IMR-90 (cell line): ENCODE measurements around the gene PPP1R13B. TPM values are rescaled to one million over a fixed set of nuclear protein-coding genes. Genes with fewer than 3 reads are reported as not detected.

ENCODE experiments used
- ATAC-seq: fragments of 200-7000 bp; cut with Tn5 transposase; 2 replicates; pipeline ENCODE4 v1.9.1; 2020; ENCODE audit warnings: low read depth, mild to moderate bottlenecking, moderate library complexity
- BruUV-seq: library from RNA; stranded (reverse); fragments of 400-500 nt; replicated peaks from 2 replicates; lab custom pipeline; 2021; lab: Mats Ljungman, UMichigan
- CTCF ChIA-PET: fragments of 300-600 bp; formaldehyde crosslinking; extraction: SDS; loops from one replicate; lab custom pipeline; 2021; ENCODE audit warnings: antibody characterized with exemption; lab: Yijun Ruan, JAX
- POLR2A ChIA-PET: fragments of 300-600 bp; sonication (Branson Sonifier 250); formaldehyde crosslinking; loops from one replicate; lab custom pipeline; 2022; ENCODE audit warnings: antibody characterized with exemption; ENCODE audit not compliant: unreplicated experiment; lab: Charles Lee
- DNase-seq: peaks from one replicate; pipeline ENCODE4 v3.0.0; 2013
- H2AFZ ChIP-seq: replicated peaks from 2 replicates; pipeline ENCODE3; 2013; ENCODE audit warnings: low read length, mild to moderate bottlenecking; ENCODE audit not compliant: poor library complexity
- H2AK5ac ChIP-seq: 2 replicates; pipeline ENCODE4 v1.6.1; 2013; ENCODE audit warnings: low read depth, low read length, inconsistent platforms
- H2AK9ac ChIP-seq: replicated peaks from 2 replicates; pipeline ENCODE3; 2013; ENCODE audit warnings: mild to moderate bottlenecking, low read depth, low read length, moderate library complexity; ENCODE audit not compliant: poor library complexity
- H2BK120ac ChIP-seq: 2 replicates; pipeline ENCODE4 v1.6.1; 2013; ENCODE audit warnings: low read depth, low read length, inconsistent platforms
- H2BK15ac ChIP-seq: 3 replicates; pipeline ENCODE4 v1.6.1; 2013; ENCODE audit warnings: low read depth, low read length, inconsistent platforms
- H2BK20ac ChIP-seq: 2 replicates; pipeline ENCODE4 v1.6.1; 2013; ENCODE audit warnings: low read depth, mild to moderate bottlenecking, inconsistent platforms, low read length, moderate library complexity
- H2BK5ac ChIP-seq: 2 replicates; pipeline ENCODE4 v1.6.1; 2013; ENCODE audit warnings: mild to moderate bottlenecking, low read depth, low read length, inconsistent platforms; ENCODE audit not compliant: poor library complexity, severe bottlenecking
- H3K14ac ChIP-seq: replicated peaks from 2 replicates; pipeline ENCODE4 v1.6.1; 2013; ENCODE audit warnings: low read depth, low read length, inconsistent platforms
- H3K18ac ChIP-seq: 2 replicates; pipeline ENCODE4 v1.6.1; 2013; ENCODE audit warnings: low read depth, low read length, control low read depth
- H3K23ac ChIP-seq: 2 replicates; pipeline ENCODE4 v1.6.1; 2013; ENCODE audit warnings: low read depth, low read length, inconsistent platforms
- H3K27ac ChIP-seq: 2 replicates; pipeline ENCODE4 v1.5.1; 2013; ENCODE audit warnings: mild to moderate bottlenecking, control low read depth, low read length; ENCODE audit not compliant: insufficient read depth
- H3K27me3 ChIP-seq: 2 replicates; pipeline ENCODE4 v1.6.1; 2013; ENCODE audit warnings: low read length; ENCODE audit not compliant: control insufficient read depth, insufficient read depth
- H3K36me3 ChIP-seq: 2 replicates; pipeline ENCODE4 v1.6.1; 2013; ENCODE audit warnings: low read length, mixed read lengths; ENCODE audit not compliant: control insufficient read depth, insufficient read depth
- H3K4ac ChIP-seq: 2 replicates; pipeline ENCODE4 v1.6.1; 2013; ENCODE audit warnings: low read depth, low read length, inconsistent platforms
- H3K4me1 ChIP-seq: 2 replicates; pipeline ENCODE4 v1.6.1; 2013; ENCODE audit warnings: low read length, mixed read lengths; ENCODE audit not compliant: control insufficient read depth, insufficient read depth
- H3K4me2 ChIP-seq: 2 replicates; pipeline ENCODE4 v1.6.1; 2013; ENCODE audit warnings: low read depth, mild to moderate bottlenecking, control low read depth, low read length, moderate library complexity
- H3K4me3 ChIP-seq: 2 replicates; pipeline ENCODE4 v1.5.1; 2013; ENCODE audit warnings: low read depth, mild to moderate bottlenecking, control low read depth, low read length, moderate library complexity; ENCODE audit not compliant: insufficient read depth
- H3K56ac ChIP-seq: 2 replicates; pipeline ENCODE4 v1.6.1; 2013; ENCODE audit warnings: low read length, inconsistent platforms; ENCODE audit not compliant: insufficient read depth; ENCODE audit errors: extremely low read depth
- H3K79me1 ChIP-seq, 2 experiments: 2 replicates each; pipeline ENCODE4 v1.6.1; 2013; ENCODE audit warnings: low read length in 2 of 2, inconsistent platforms in 1 of 2, low read depth in 1 of 2
- H3K9ac ChIP-seq: 2 replicates; pipeline ENCODE4 v1.6.1; 2013; ENCODE audit warnings: low read depth, low read length, control low read depth
- H3K9me1 ChIP-seq: 2 replicates; pipeline ENCODE4 v1.6.1; 2013; ENCODE audit warnings: low read length, inconsistent platforms; ENCODE audit not compliant: insufficient read depth
- H3K9me3 ChIP-seq: 2 replicates; pipeline ENCODE4 v1.6.1; 2013; ENCODE audit warnings: low read length; ENCODE audit not compliant: control insufficient read depth, insufficient read depth
- H4K20me1 ChIP-seq: 2 replicates; pipeline ENCODE4 v1.6.1; 2013; ENCODE audit warnings: low read length, inconsistent platforms; ENCODE audit not compliant: insufficient read depth
- H4K5ac ChIP-seq: 2 replicates; pipeline ENCODE4 v1.6.1; 2013; ENCODE audit warnings: mild to moderate bottlenecking, low read depth, low read length, control low read depth
- H4K8ac ChIP-seq, 2 experiments: 2 replicates each; pipeline ENCODE4 v1.6.1; 2013; ENCODE audit warnings: low read depth in 2 of 2, low read length in 2 of 2, control low read depth in 1 of 2, inconsistent platforms in 1 of 2
- H4K91ac ChIP-seq: 2 replicates; pipeline ENCODE4 v1.6.1; 2013; ENCODE audit warnings: low read depth, low read length, inconsistent platforms; ENCODE audit not compliant: insufficient read depth
- BHLHE40 ChIP-seq: fragments of 150-350 bp; IDR thresholded peaks from 2 replicates; pipeline ENCODE4 v1.6.1; 2016; ENCODE audit warnings: mild to moderate bottlenecking, low read depth, low read length
- CEBPB ChIP-seq: IDR thresholded peaks from 2 replicates; pipeline ENCODE4 v1.6.1; 2012; ENCODE audit warnings: low read depth, low read length, improper control_type of control experiment
- ELK1 ChIP-seq: fragments of 150-350 bp; IDR thresholded peaks from 2 replicates; pipeline ENCODE4 v1.6.1; 2016; ENCODE audit warnings: low read depth, mild to moderate bottlenecking, low read length, moderate library complexity, borderline replicate concordance
- FOS ChIP-seq: fragments of 150-350 bp; IDR thresholded peaks from 2 replicates; pipeline ENCODE4 v1.6.1; 2016; ENCODE audit warnings: low read depth, low read length
- MXI1 ChIP-seq: IDR thresholded peaks from 2 replicates; pipeline ENCODE4 v1.6.1; 2012; ENCODE audit warnings: low read depth, mild to moderate bottlenecking, low read length, moderate library complexity, borderline replicate concordance
- NFE2L2 ChIP-seq: fragments of 150-350 bp; IDR thresholded peaks from 2 replicates; pipeline ENCODE4 v1.6.1; 2016; ENCODE audit warnings: low read depth, mild to moderate bottlenecking, low read length
- POLR2A ChIP-seq: IDR thresholded peaks from 2 replicates; pipeline ENCODE4 v1.6.1; 2012; ENCODE audit warnings: mild to moderate bottlenecking, low read depth, low read length
- RAD21 ChIP-seq: IDR thresholded peaks from 2 replicates; pipeline ENCODE4 v1.6.1; 2012; ENCODE audit warnings: low read length, improper control_type of control experiment
- RFX5 ChIP-seq: IDR thresholded peaks from 2 replicates; pipeline ENCODE4 v1.8.0; 2012; ENCODE audit warnings: low read depth, mild to moderate bottlenecking, low read length, moderate library complexity
- SMC3 ChIP-seq: fragments of 150-350 bp; IDR thresholded peaks from 2 replicates; pipeline ENCODE4 v1.6.1; 2016; ENCODE audit warnings: low read depth, mild to moderate bottlenecking, antibody characterized with exemption, low read length, moderate library complexity
- USF2 ChIP-seq: fragments of 150-350 bp; IDR thresholded peaks from 2 replicates; pipeline ENCODE4 v1.6.1; 2017; ENCODE audit warnings: mild to moderate bottlenecking, antibody characterized with exemption, low read length, low read depth
- WGBS, 2 experiments: methylation state at CpG; one replicate each; pipeline versions ENCODE4 v1.1.5 to v1.1.7; 2013; ENCODE audit warnings: missing lambda C conversion rate in 2 of 2; ENCODE audit not compliant: insufficient read length in 1 of 2; ENCODE audit errors: extremely low coverage in 2 of 2; 5-methylcytosine and 5-hydroxymethylcytosine counted together
- dilution Hi-C: fragments of 300-500 bp; cut with HindIII; formaldehyde crosslinking; loops from one replicate; pipeline ENCODE4 v1.14.3; 2018; ENCODE audit warnings: low sequenced_read_pairs; ENCODE audit not compliant: unreplicated experiment
- in situ Hi-C: fragments of 300-500 bp; cut with MboI; formaldehyde crosslinking; loops from 3 replicates; pipeline ENCODE4 v1.14.3; 2019; ENCODE audit warnings: low sequenced_read_pairs, inconsistent platforms, mixed read lengths
- intact Hi-C: fragments of 100-400 bp; cut with micrococcal nuclease; formaldehyde crosslinking; loops from 2 replicates; pipeline ENCODE4 v1.10.0; 2022
- polyA plus RNA-seq, 3 experiments: library from polyadenylated mRNA; depleted of rRNA; stranded (reverse); fragments of >200 nt; gene quantifications; 2 replicates each; pipeline ENCODE4 v1.2.3, GENCODE V29; 2012; ENCODE audit warnings: low replicate concordance in 1 of 3
- total RNA-seq: library from RNA; depleted of rRNA; stranded (reverse); fragments of >200 nt; gene quantifications from 2 replicates; pipeline ENCODE4 v1.2.3, GENCODE V29; 2012

Gene PPP1R13B
- total and polyA plus RNA-seq, 2 of the 4 experiments (the other 2 are of a cell fraction) = 1.6 to 2.8 TPM

- TF ChIP-seq MXI1 (no peak), NFE2L2 (no peak)
Measured at GRCh38 chr14:103739793-103740501, 107.4 kb downstream of the PPP1R13B start (continued).

- peaks cover 6% of the 10 kb centered on the region for H3K36me3 ChIP-seq
- H2AFZ ChIP-seq = no peak overlapping the region
- no peak overlapping the region for H3K18ac ChIP-seq
- 92% methylated on average over 5 of the region's 6 CpGs; no CpG with 5 or more reads in 1 of the 2 experiments for WGBS, 2 experiments
- dilution Hi-C loops = no loop called here
- H2BK5ac ChIP-seq = no peak overlapping the region
- H3K4ac ChIP-seq = no peak overlapping the region
- no peak overlapping the region for H2BK120ac ChIP-seq
- H4K8ac ChIP-seq = no peak overlapping the region
- H2BK15ac ChIP-seq = no peak overlapping the region
- in situ Hi-C loops = no loop called here
- peaks cover 7% of the 10 kb centered on the region; the same call in 1 of the 2 replicates for H3K9me1 ChIP-seq
- H3K4me2 ChIP-seq = no peak overlapping the region
- ATAC-seq (no peak), DNase-seq (no peak)
- H3K14ac ChIP-seq = no peak overlapping the region
- H2AK9ac ChIP-seq = no peak overlapping the region
- no peaks in the 10 kb centered on the region for H3K27me3 ChIP-seq
- H2AK5ac ChIP-seq = no peak overlapping the region
- no peak overlapping the region for H4K5ac ChIP-seq
- H4K20me1 ChIP-seq = no peaks in the 10 kb centered on the region
- H3K56ac ChIP-seq = no peak overlapping the region
- no peak overlapping the region for H3K27ac ChIP-seq
- intact Hi-C loops = no loop called here
- H3K4me1 ChIP-seq = peaks cover 2% of the 10 kb centered on the region; the same call in 1 of the 2 replicates
- 0 out of 4 replicates have a peak, but pooled peaks cover 0 to 2% of the 10 kb centered on the region in 2 experiments for H3K79me1 ChIP-seq
- TF ChIP-seq RAD21 (no peak), BHLHE40 (no peak), FOS (no peak), SMC3 (no peak), RFX5 (no peak), ELK1 (no peak), POLR2A (no peak), USF2 (no peak), CEBPB (no peak), NFE2L2 (no peak)
- H3K9ac ChIP-seq = no peak overlapping the region
- no peaks in the 10 kb centered on the region for H3K9me3 ChIP-seq
- no peak overlapping the region for H3K23ac ChIP-seq
- no peak overlapping the region for H4K91ac ChIP-seq
- BruUV-seq = no TSS peak
- ChIA-PET POLR2A (no interaction called here), CTCF (no interaction called here)
- no peak overlapping the region for H2BK20ac ChIP-seq
- H3K4me3 ChIP-seq = no peak overlapping the region
Measured at GRCh38 chr14:103739466-103739792, 107.9 kb downstream of the PPP1R13B start.
